Natural killer cell (primary cell): ENCODE data around the gene TMEM271. TPM values are rescaled to one million over a fixed set of nuclear protein-coding genes. Genes with fewer than 3 reads are reported as not detected.

Experiments
- ATAC-seq, 3 donors: fragments of 150-1000 bp in 2 of 3; fragments of 200-7000 bp in 1 of 3; cut with Tn5 transposase; 1 replicate in 1 of 3; 2 replicates in 2 of 3; pipeline ENCODE4 v1.10.0; 2021; ENCODE audit warnings: mild to moderate bottlenecking in 2 of 3, moderate library complexity in 2 of 3
- DNase-seq, 2 donors: peaks; one replicate each; pipeline versions ENCODE4 v3.0.0 to v3.0.0-alpha.2; 2013 to 2021; ENCODE audit warnings: mixed read lengths in 1 of 2
- H3K27ac ChIP-seq: one replicate; pipeline ENCODE4 v1.5.1; 2013; ENCODE audit warnings: mild to moderate bottlenecking, low read length
- H3K27me3 ChIP-seq: one replicate; pipeline ENCODE4 v1.6.1; 2013; ENCODE audit warnings: low read length; ENCODE audit not compliant: control insufficient read depth, insufficient read depth
- H3K36me3 ChIP-seq: one replicate; pipeline ENCODE4 v1.6.1; 2013; ENCODE audit warnings: low read length; ENCODE audit not compliant: control insufficient read depth, insufficient read depth
- H3K4me1 ChIP-seq: one replicate; pipeline ENCODE4 v1.6.1; 2013; ENCODE audit warnings: low read length; ENCODE audit not compliant: control insufficient read depth, insufficient read depth
- H3K4me3 ChIP-seq: one replicate; pipeline ENCODE4 v1.5.1; 2013; ENCODE audit warnings: low read length
- H3K9me3 ChIP-seq: one replicate; pipeline ENCODE4 v1.6.1; 2013; ENCODE audit warnings: low read length; ENCODE audit not compliant: control insufficient read depth, insufficient read depth
- H3K27ac Mint-ChIP-seq, 2 donors: one replicate each; pipeline ENCODE4 v1.8.0; 2022; ENCODE audit warnings: mild to moderate bottlenecking in 2 of 2, mixed read lengths in 2 of 2, moderate library complexity in 1 of 2
- H3K27me3 Mint-ChIP-seq, 2 donors: one replicate each; pipeline ENCODE4 v1.8.0; 2022; ENCODE audit warnings: low read depth in 2 of 2, mixed read lengths in 2 of 2
- H3K36me3 Mint-ChIP-seq: one replicate; pipeline ENCODE4 v1.8.0; 2022; ENCODE audit warnings: mixed read lengths
- H3K4me1 Mint-ChIP-seq, 2 donors: one replicate each; pipeline ENCODE4 v1.8.0; 2022; ENCODE audit warnings: mixed read lengths in 2 of 2
- H3K4me3 Mint-ChIP-seq: one replicate; pipeline ENCODE4 v1.8.0; 2022; ENCODE audit warnings: mild to moderate bottlenecking, moderate library complexity, mixed read lengths
- H3K9me3 Mint-ChIP-seq, 2 donors: one replicate each; pipeline ENCODE4 v1.8.0; 2022; ENCODE audit warnings: mixed read lengths in 2 of 2
- WGBS: methylation state at CpG from one replicate; pipeline ENCODE4 v1.1.7; 2013; ENCODE audit warnings: missing lambda C conversion rate; ENCODE audit not compliant: insufficient coverage; 5-methylcytosine and 5-hydroxymethylcytosine counted together
- intact Hi-C: fragments of 100-400 bp; cut with micrococcal nuclease; formaldehyde crosslinking; loops from one replicate; pipeline ENCODE4 v1.14.2; 2022
- total RNA-seq, 4 donors: library from RNA; stranded (reverse); fragments of 120-200 nt in 1 of 4; gene quantifications; one replicate each; pipeline versions ENCODE4 v1.2.3 to v1.2.4, GENCODE V29; 2013 to 2022
- TF ChIP-seq, protein P1 (sequence below): fragments of 200-600 bp; IDR thresholded peaks from one replicate; pipeline ENCODE4 v1.8.0; 2022; ENCODE audit warnings: antibody characterized with exemption

TMEM271 gene
- total RNA-seq, 3 donors from 2014 or later (not counting 1 experiment from before 2014, with no cell fraction given) = not detected

DNA sequence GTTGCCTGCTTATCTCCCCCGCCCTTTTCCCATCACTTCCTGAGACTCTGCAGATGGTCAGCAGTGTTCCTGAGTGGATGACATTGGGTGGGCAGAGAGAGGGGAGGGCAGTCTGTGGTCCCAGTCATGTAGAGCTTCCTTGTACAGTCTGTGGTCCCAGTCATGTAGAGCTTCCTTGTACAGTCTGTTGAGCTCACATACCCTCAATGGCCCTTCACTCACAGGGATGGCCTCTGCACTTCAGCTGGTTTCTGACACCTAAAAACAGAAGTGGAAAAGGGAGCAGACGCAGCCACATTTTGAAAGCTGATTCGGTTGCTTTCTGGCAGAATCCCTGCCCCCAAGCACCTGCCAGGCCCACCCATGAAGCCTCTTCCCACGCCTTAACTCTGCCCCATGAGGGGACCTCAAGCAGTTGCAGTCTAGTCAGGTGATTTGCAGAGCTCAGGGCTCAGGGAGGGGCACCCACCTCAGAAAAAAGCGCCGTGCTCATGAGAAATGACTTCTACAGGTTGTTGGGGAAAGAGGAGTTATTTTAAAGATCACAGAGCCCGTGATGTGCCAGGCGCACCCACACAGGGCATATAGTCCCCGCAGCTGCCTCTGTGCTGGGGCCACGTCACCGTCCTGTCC lies 3.6 kb upstream of the TMEM271 start:
- H3K27me3 Mint-ChIP-seq = peaks cover 32 to 47% of the 10 kb centered on the region in 2 donors
- peaks cover 16% of the 10 kb centered on the region for H3K36me3 Mint-ChIP-seq
- H3K4me3 Mint-ChIP-seq = no peak overlapping the region
- TF ChIP-seq, protein P1, sequence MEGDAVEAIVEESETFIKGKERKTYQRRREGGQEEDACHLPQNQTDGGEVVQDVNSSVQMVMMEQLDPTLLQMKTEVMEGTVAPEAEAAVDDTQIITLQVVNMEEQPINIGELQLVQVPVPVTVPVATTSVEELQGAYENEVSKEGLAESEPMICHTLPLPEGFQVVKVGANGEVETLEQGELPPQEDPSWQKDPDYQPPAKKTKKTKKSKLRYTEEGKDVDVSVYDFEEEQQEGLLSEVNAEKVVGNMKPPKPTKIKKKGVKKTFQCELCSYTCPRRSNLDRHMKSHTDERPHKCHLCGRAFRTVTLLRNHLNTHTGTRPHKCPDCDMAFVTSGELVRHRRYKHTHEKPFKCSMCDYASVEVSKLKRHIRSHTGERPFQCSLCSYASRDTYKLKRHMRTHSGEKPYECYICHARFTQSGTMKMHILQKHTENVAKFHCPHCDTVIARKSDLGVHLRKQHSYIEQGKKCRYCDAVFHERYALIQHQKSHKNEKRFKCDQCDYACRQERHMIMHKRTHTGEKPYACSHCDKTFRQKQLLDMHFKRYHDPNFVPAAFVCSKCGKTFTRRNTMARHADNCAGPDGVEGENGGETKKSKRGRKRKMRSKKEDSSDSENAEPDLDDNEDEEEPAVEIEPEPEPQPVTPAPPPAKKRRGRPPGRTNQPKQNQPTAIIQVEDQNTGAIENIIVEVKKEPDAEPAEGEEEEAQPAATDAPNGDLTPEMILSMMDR = no peak
- H3K4me1 Mint-ChIP-seq = peaks cover 0 to 10% of the 10 kb centered on the region in 2 donors
- H3K9me3 ChIP-seq = peaks cover 3% of the 10 kb centered on the region
- WGBS = 38% methylated on average over 11 of the region's 11 CpGs
- peaks cover 9% of the 10 kb centered on the region for H3K4me1 ChIP-seq
- no peaks in the 10 kb centered on the region for H3K36me3 ChIP-seq
- no peaks in the 10 kb centered on the region for H3K9me3 Mint-ChIP-seq
- H3K27me3 ChIP-seq = peaks cover 17% of the 10 kb centered on the region
- H3K27ac ChIP-seq = no peak overlapping the region
- DNase-seq (no peak), ATAC-seq (no peak)
- intact Hi-C loops = no loop called here
- H3K27ac Mint-ChIP-seq = no peak overlapping the region
- no peak overlapping the region for H3K4me3 ChIP-seq

DNA sequence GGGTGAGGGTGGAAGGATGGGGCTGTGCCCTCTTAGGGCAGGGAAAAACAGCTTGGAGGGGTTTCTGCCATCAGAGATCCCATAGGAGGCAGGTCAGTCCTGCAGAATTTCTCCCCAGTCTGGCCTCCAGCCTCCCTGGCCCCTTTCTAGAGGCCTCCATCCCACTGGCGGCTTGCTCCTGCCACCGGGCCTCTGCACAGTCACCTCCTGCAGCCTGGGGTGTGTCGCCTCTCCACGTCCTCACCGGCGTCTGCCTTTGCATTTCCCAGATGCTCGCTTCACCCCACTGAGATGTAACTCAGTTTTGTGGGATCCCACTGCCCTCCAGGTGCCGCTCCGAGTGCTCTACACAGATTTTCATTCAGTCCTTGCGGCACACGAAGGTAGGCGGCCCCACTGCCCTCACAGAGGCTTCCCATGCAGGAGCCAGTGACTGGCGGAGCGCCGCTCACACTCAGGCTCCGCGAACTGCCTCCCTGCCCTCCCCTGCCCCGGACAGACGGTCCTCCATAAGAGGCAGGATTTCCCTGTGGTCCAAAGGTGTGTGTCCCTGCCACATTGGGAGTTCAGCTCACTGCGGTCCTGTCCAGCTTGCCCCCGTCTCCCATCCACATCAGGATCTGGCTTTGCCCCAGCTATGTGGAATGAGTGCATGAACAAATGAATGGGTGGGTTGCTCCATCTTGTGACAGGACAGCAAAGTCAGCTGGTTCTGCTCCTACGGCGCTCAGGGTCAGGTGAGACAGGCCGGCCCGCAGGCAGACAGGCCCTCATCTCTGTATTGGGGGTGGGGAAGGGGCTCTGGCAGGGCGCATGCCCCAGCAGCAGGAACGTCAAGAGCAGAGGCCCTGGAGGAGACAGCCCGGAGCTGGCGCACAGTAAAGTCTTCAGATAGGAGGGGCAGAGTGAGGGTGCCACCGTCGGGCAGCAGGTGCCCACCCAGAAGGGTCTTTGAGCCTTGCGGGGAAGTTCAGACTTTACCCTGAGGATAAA lies 2.7 kb upstream of the TMEM271 start:
- H3K27me3 ChIP-seq = peaks cover 22% of the 10 kb centered on the region
- H3K4me3 ChIP-seq = no peak overlapping the region
- ATAC-seq (no peak), DNase-seq (no peak)
- peaks cover 0 to 10% of the 10 kb centered on the region in 2 donors for H3K4me1 Mint-ChIP-seq
- peaks cover 9% of the 10 kb centered on the region for H3K4me1 ChIP-seq
- intact Hi-C loops = no loop called here
- no peaks in the 10 kb centered on the region for H3K36me3 ChIP-seq
- H3K9me3 Mint-ChIP-seq = no peaks in the 10 kb centered on the region
- no peak overlapping the region for H3K27ac ChIP-seq
- H3K4me3 Mint-ChIP-seq = no peak overlapping the region
- peaks cover 35 to 56% of the 10 kb centered on the region in 2 donors for H3K27me3 Mint-ChIP-seq
- 24% methylated on average over 32 of the region's 32 CpGs for WGBS
- TF ChIP-seq, protein P1 = no peak
- H3K9me3 ChIP-seq = peaks cover 3% of the 10 kb centered on the region
- no peak overlapping the region for H3K27ac Mint-ChIP-seq
- H3K36me3 Mint-ChIP-seq = peaks cover 7% of the 10 kb centered on the region

- no peaks in the 10 kb centered on the region for H3K9me3 Mint-ChIP-seq
- no peak for DNase-seq
- ATAC-seq = no peak
- H3K27me3 Mint-ChIP-seq = peaks cover 41 to 66% of the 10 kb centered on the region in 2 donors
- Histone ChIP-seq H3K9me3 (no peaks in the 10 kb centered on the region), H3K4me3 (no peak overlapping the region), H3K27ac (no peak overlapping the region), H3K4me1 (peaks cover 9% of the 10 kb centered on the region), H3K27me3 (peaks cover 29% of the 10 kb centered on the region), H3K36me3 (no peaks in the 10 kb centered on the region)
- 5% methylated on average over 52 of the region's 52 CpGs for WGBS
- peaks cover 0 to 10% of the 10 kb centered on the region in 2 donors for H3K4me1 Mint-ChIP-seq
- peaks cover 7% of the 10 kb centered on the region for H3K36me3 Mint-ChIP-seq
- no peak overlapping the region for H3K4me3 Mint-ChIP-seq
- TF ChIP-seq, protein P1 = no peak
- intact Hi-C loops = no loop called here
- no peak overlapping the region for H3K27ac Mint-ChIP-seq
These were observed 1.7 kb upstream of the TMEM271 start for GRCh38 chr4:577499-578450.
